ENCODE data around the gene AARSD1.

DNA sequence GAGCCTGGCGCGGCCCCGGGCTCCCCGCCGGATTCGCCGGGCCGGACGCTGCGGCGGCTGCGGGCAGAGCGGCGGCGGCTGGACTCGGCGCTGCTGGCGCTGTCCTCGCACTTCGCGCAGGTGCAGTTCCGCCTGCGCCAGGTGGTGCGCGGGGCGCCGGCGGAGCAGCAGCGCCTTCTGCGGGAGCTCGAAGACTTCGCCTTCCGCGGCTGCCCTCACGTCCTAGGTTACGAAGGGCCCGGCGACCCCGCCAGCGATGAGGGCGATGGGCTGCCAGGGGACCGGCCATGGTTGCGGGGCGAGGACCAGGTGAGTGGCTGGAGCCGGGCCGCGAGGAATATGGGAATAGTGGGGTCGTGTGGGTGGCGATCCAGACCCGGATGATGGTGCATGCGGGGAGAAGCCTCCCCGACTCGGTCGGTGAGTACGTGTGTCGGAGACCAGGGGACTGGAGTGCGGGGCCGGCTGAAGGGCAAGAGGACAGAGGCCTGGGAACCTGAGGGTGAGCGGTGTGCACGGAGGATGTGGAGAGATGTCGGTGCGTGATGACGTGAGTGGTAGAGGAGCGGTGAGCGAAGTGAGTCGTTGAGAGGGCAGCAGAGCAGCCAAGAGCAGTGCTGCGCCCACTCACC is 16.6 kb upstream of the AARSD1 start:
- TF ChIP-seq YY1 (IDR thresholded peaks at IDR 0.05; ENCODE audit: insufficient read depth, insufficient read length), result no peak
- no peak for TF ChIP-seq SUZ12 (IDR thresholded peaks at IDR 0.05; ENCODE audit: extremely low read depth, insufficient read depth, insufficient read length)

Data from NT2/D1 (cell line).